H1 (cell line): ENCODE measurements around the gene ARPP19. TPM values are rescaled to one million over a fixed set of nuclear protein-coding genes. Genes with fewer than 3 reads are reported as not detected.

Experiments used
- CHD2 ChIP-seq: IDR thresholded peaks from 2 replicates; pipeline ENCODE4 v1.6.1; 2012; ENCODE audit warnings: low read length, improper control_type of control experiment
- CHD7 ChIP-seq: fragments of 300-600 bp; sonication (generic); IDR thresholded peaks from 2 replicates; pipeline ENCODE4 v1.7.1; 2012; ENCODE audit warnings: low read length, moderate library complexity, mild to moderate bottlenecking, inconsistent platforms; ENCODE audit not compliant: insufficient replicate concordance
- CTBP2 ChIP-seq: IDR thresholded peaks from 2 replicates; pipeline ENCODE4 v1.7.0; 2011; ENCODE audit warnings: borderline replicate concordance, mild to moderate bottlenecking, moderate library complexity, mixed read lengths, low read length; ENCODE audit not compliant: insufficient read depth, insufficient read length
- EP300 ChIP-seq, 2 experiments: IDR thresholded peaks; 1 replicate in 1 of 2; 2 replicates in 1 of 2; pipeline ENCODE4 v1.6.1; 2011 to 2012; ENCODE audit warnings: low read depth in 2 of 2, low read length in 2 of 2, mild to moderate bottlenecking in 2 of 2, borderline replicate concordance in 1 of 2, inconsistent platforms in 1 of 2, moderate library complexity in 1 of 2
- JUN ChIP-seq: IDR thresholded peaks from 2 replicates; pipeline ENCODE4 v1.6.1; 2011; ENCODE audit warnings: low read depth, mild to moderate bottlenecking, improper control_type of control experiment, low read length
- JUND ChIP-seq: IDR thresholded peaks from 2 replicates; pipeline ENCODE4 v1.6.1; 2011; ENCODE audit warnings: mild to moderate bottlenecking, improper control_type of control experiment, low read length
- RBBP5 ChIP-seq: IDR thresholded peaks from 2 replicates; pipeline ENCODE4 v1.7.1; 2012; ENCODE audit warnings: low read depth, mild to moderate bottlenecking, inconsistent platforms, low read length, moderate library complexity, borderline replicate concordance
- SIX5 ChIP-seq: IDR thresholded peaks from 2 replicates; pipeline ENCODE4 v1.6.1; 2011; ENCODE audit warnings: mild to moderate bottlenecking, low read depth, low read length
- SUZ12 ChIP-seq: fragments of 200-600 bp; sonication (generic); IDR thresholded peaks from 2 replicates; pipeline ENCODE4 v1.6.1; 2012; ENCODE audit warnings: mild to moderate bottlenecking, inconsistent platforms, low read length, moderate library complexity, mixed read lengths
- YY1 ChIP-seq: IDR thresholded peaks from 2 replicates; pipeline ENCODE4 v1.6.1; 2011; ENCODE audit warnings: low read depth, mild to moderate bottlenecking, low read length
- polyA plus RNA-seq, 7 experiments: library from polyadenylated mRNA; depleted of rRNA in 3 of 7; stranded (reverse) in 5 of 7; unstranded in 2 of 7; fragments of >200 nt in 5 of 7; fragments of 200-250 nt in 2 of 7; gene quantifications; 1 replicate in 5 of 7; 2 replicates in 1 of 7; 4 replicates in 1 of 7; pipeline versions ENCODE4 v1.2.1 to v1.2.3, GENCODE V29; 2011 to 2013; ENCODE audit warnings: missing spikeins in 2 of 7, mixed read lengths in 2 of 7
- total RNA-seq: library from RNA; stranded (reverse); fragmentation: NEBNext Ultra II Directional; extraction: Animal tissue kit (Norgen Biotek cat#: 25700); gene quantifications from 2 replicates; pipeline ENCODE4 v1.2.1, GENCODE V29; 2021

Gene ARPP19
- total and polyA plus RNA-seq, 2 of the 8 experiments (the other 6 are each of a cell fraction or from before 2014, with no cell fraction given), result 81.9 to 274 TPM

- TF ChIP-seq SIX5 (no peak), RBBP5 (peak; percentile 9; the same call in 1 of the 2 replicates), YY1 (peak; percentile 54; the same call in 1 of the 2 replicates), CHD2 (no peak), JUND (no peak), JUN (no peak), CTBP2 (peak; percentile 20), EP300 (IDR thresholded peaks at IDR 0.05; ENCODE audit: borderline replicate concordance in 1 of 2, low read depth in 2 of 2, low read length in 2 of 2) (no peak), SUZ12 (no peak), CHD7 (no peak)
Observed at GRCh38 chr15:52528564-52529340, 40.1 kb downstream of the ARPP19 start, which contains the start of gene MYO5A (continued).
